Endothelial cell of umbilical vein (primary cell): Measurements from ENCODE around the gene GMPPA.

ENCODE experiments used
- EZH2 ChIP-seq: IDR thresholded peaks from 2 replicates; pipeline ENCODE4 v1.6.1; 2012; ENCODE audit warnings: borderline replicate concordance, low read depth, mild to moderate bottlenecking, moderate library complexity, low read length, inconsistent platforms; ENCODE audit not compliant: severe bottlenecking
- FOS ChIP-seq: IDR thresholded peaks from 2 replicates; pipeline ENCODE4 v1.6.1; 2011; ENCODE audit warnings: mild to moderate bottlenecking, low read length, moderate library complexity, borderline replicate concordance; ENCODE audit not compliant: insufficient read depth
- POLR2A ChIP-seq: IDR thresholded peaks from 2 replicates; pipeline ENCODE4 v1.6.1; 2012; ENCODE audit warnings: low read depth, mild to moderate bottlenecking, control low read depth, low read length
- POLR2AphosphoS5 ChIP-seq: IDR thresholded peaks from 2 replicates; pipeline ENCODE4 v1.6.1; 2012; ENCODE audit warnings: low read depth, mild to moderate bottlenecking, control low read depth, low read length, moderate library complexity; ENCODE audit not compliant: insufficient read depth
- TF ChIP-seq, protein P1 (sequence below), 2 donors: IDR thresholded peaks; 1 replicate in 1 of 2; 2 replicates in 1 of 2; pipeline ENCODE4 v1.5.1; 2011; ENCODE audit warnings: low read length in 2 of 2, mild to moderate bottlenecking in 2 of 2, moderate library complexity in 2 of 2, control low read depth in 1 of 2, inconsistent platforms in 1 of 2, low read depth in 1 of 2; ENCODE audit not compliant: insufficient read depth in 1 of 2; ENCODE audit errors: extremely low read depth in 1 of 2

DNA sequence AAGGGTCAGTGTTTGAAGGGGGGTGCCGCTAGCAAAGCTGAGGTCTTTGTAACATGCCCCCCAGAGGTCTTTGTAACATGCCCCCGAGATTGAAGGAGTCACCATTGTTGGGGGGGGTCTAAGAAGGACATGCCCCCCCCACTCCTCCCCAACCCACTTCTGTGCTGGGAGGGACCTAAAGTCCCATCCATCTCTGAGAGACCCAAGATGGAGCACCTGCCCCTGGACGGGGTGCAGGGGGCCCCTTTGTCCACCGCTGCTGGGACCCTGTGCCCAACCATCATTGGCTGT lies 9.7 kb downstream of the GMPPA start:
- TF ChIP-seq, protein P1, sequence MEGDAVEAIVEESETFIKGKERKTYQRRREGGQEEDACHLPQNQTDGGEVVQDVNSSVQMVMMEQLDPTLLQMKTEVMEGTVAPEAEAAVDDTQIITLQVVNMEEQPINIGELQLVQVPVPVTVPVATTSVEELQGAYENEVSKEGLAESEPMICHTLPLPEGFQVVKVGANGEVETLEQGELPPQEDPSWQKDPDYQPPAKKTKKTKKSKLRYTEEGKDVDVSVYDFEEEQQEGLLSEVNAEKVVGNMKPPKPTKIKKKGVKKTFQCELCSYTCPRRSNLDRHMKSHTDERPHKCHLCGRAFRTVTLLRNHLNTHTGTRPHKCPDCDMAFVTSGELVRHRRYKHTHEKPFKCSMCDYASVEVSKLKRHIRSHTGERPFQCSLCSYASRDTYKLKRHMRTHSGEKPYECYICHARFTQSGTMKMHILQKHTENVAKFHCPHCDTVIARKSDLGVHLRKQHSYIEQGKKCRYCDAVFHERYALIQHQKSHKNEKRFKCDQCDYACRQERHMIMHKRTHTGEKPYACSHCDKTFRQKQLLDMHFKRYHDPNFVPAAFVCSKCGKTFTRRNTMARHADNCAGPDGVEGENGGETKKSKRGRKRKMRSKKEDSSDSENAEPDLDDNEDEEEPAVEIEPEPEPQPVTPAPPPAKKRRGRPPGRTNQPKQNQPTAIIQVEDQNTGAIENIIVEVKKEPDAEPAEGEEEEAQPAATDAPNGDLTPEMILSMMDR (IDR thresholded peaks at IDR 0.05; ENCODE audit: extremely low read depth in 1 of 2, insufficient read depth in 1 of 2, low read depth in 1 of 2, low read length in 2 of 2) = no peak
- TF ChIP-seq EZH2 (no peak), FOS (no peak), POLR2A (no peak), POLR2AphosphoS5 (no peak)
